Activated CD8-positive, alpha-beta memory T cell treated with anti-CD3 and anti-CD28 coated beads, Interleukin-2, amount 10 ng/mL, durations not matched to agents 7 days and 5 days (primary cell): Measurements from ENCODE around the gene BBX. TPM values are rescaled to one million over a fixed set of nuclear protein-coding genes. Genes with fewer than 3 reads are reported as not detected.

Experiments used
- ATAC-seq: fragments of 150-1000 bp; cut with Tn5 transposase; one replicate; pipeline ENCODE4 v1.10.0; 2021; ENCODE audit warnings: moderate library complexity
- CTCF ChIA-PET: fragments of 350-600 bp; sonication (Branson Sonifier 250); formaldehyde crosslinking; loops from one replicate; lab custom pipeline; 2021; ENCODE audit warnings: antibody characterized with exemption; lab: Charles Lee
- DNase-seq: peaks from one replicate; pipeline ENCODE4 v3.0.0-alpha.2; 2020
- H3K27ac Mint-ChIP-seq: one replicate; pipeline ENCODE4 v1.8.0; 2021; ENCODE audit warnings: mild to moderate bottlenecking, mixed read lengths
- H3K27me3 Mint-ChIP-seq: one replicate; pipeline ENCODE4 v1.8.0; 2021; ENCODE audit warnings: mixed read lengths
- H3K36me3 Mint-ChIP-seq: one replicate; pipeline ENCODE4 v1.8.0; 2021; ENCODE audit warnings: mild to moderate bottlenecking, mixed read lengths
- H3K4me1 Mint-ChIP-seq: one replicate; pipeline ENCODE4 v1.8.0; 2021; ENCODE audit warnings: mixed read lengths
- H3K4me3 Mint-ChIP-seq: one replicate; pipeline ENCODE4 v1.8.0; 2021; ENCODE audit warnings: mild to moderate bottlenecking, moderate library complexity, mixed read lengths
- H3K9me3 Mint-ChIP-seq: one replicate; pipeline ENCODE4 v1.8.0; 2022; ENCODE audit warnings: low read depth, mixed read lengths
- total RNA-seq, 2 experiments: library from RNA; stranded (reverse); gene quantifications; one replicate each; pipeline ENCODE4 v1.2.3, GENCODE V29; 2021

The BBX gene
- total RNA-seq, 2 experiments from 2014 or later: 37.0 to 39.4 TPM

GRCh38 chr3:107734317-107734716 lies 211.6 kb downstream of the BBX start:
- no peak for ATAC-seq
- H3K4me1 Mint-ChIP-seq: no peaks in the 10 kb centered on the region
- H3K9me3 Mint-ChIP-seq: no peaks in the 10 kb centered on the region
- no peak overlapping the region for H3K27ac Mint-ChIP-seq
- no peak for DNase-seq
- H3K4me3 Mint-ChIP-seq: no peak overlapping the region
- peaks cover 18% of the 10 kb centered on the region for H3K36me3 Mint-ChIP-seq
- no peaks in the 10 kb centered on the region for H3K27me3 Mint-ChIP-seq
- CTCF ChIA-PET: no interaction called here

- no peaks in the 10 kb centered on the region for H3K4me1 Mint-ChIP-seq
- CTCF ChIA-PET: interaction anchor here (1.8 kb wide), 1 partner anchor 15 kb away, joined by 5 read pairs; no protein-coding TSS in a partner anchor
- no peak overlapping the region for H3K4me3 Mint-ChIP-seq
- no peaks in the 10 kb centered on the region for H3K9me3 Mint-ChIP-seq
- DNase-seq: no peak
- H3K27me3 Mint-ChIP-seq: no peaks in the 10 kb centered on the region
- no peak overlapping the region for H3K27ac Mint-ChIP-seq
- ATAC-seq: no peak
- peaks cover 6% of the 10 kb centered on the region for H3K36me3 Mint-ChIP-seq
Measured at GRCh38 chr3:107737914-107738313, 215.2 kb downstream of the BBX start.

GRCh38 chr3:107738486-107739183 lies 215.9 kb downstream of the BBX start:
- H3K4me1 Mint-ChIP-seq: no peaks in the 10 kb centered on the region
- ATAC-seq (no peak), DNase-seq (no peak)
- H3K4me3 Mint-ChIP-seq: no peak overlapping the region
- H3K36me3 Mint-ChIP-seq: peaks cover 4% of the 10 kb centered on the region
- no peak overlapping the region for H3K27ac Mint-ChIP-seq
- H3K9me3 Mint-ChIP-seq: no peaks in the 10 kb centered on the region
- CTCF ChIA-PET: no interaction called here
- H3K27me3 Mint-ChIP-seq: no peaks in the 10 kb centered on the region

GRCh38 chr3:107739227-107739626 lies 216.5 kb downstream of the BBX start:
- no peaks in the 10 kb centered on the region for H3K4me1 Mint-ChIP-seq
- no peak overlapping the region for H3K27ac Mint-ChIP-seq
- H3K9me3 Mint-ChIP-seq: no peaks in the 10 kb centered on the region
- DNase-seq (no peak), ATAC-seq (no peak)
- CTCF ChIA-PET: no interaction called here
- peaks cover 4% of the 10 kb centered on the region for H3K36me3 Mint-ChIP-seq
- no peak overlapping the region for H3K4me3 Mint-ChIP-seq
- H3K27me3 Mint-ChIP-seq: no peaks in the 10 kb centered on the region

- Mint-ChIP-seq H3K9me3 (no peaks in the 10 kb centered on the region), H3K27me3 (no peaks in the 10 kb centered on the region)
Measured at GRCh38 chr3:107740992-107741896, 218.5 kb downstream of the BBX start.

GRCh38 chr3:107745354-107745753 lies 222.6 kb downstream of the BBX start:
- Mint-ChIP-seq H3K27ac (no peak overlapping the region), H3K36me3 (no peaks in the 10 kb centered on the region), H3K9me3 (no peaks in the 10 kb centered on the region), H3K27me3 (no peaks in the 10 kb centered on the region), H3K4me1 (no peaks in the 10 kb centered on the region), H3K4me3 (no peak overlapping the region)
- ATAC-seq (no peak), DNase-seq (no peak)
- CTCF ChIA-PET: no interaction called here

More at GRCh38 chr3:107740992-107741896, 218.5 kb downstream of the BBX start:
- no peak overlapping the region for H3K4me3 Mint-ChIP-seq
- no peaks in the 10 kb centered on the region for H3K4me1 Mint-ChIP-seq
- ATAC-seq (no peak), DNase-seq (no peak)
- no peaks in the 10 kb centered on the region for H3K36me3 Mint-ChIP-seq
- H3K27ac Mint-ChIP-seq: no peak overlapping the region
- CTCF ChIA-PET: interaction anchor here (0.8 to 2.4 kb wide), 5 partner anchors 11 to 166 kb away, joined by 3 to 10 read pairs (median 4); no protein-coding TSS in a partner anchor

- CTCF ChIA-PET: interaction anchor here (1.0 to 3.4 kb wide), 7 partner anchors 11 to 725 kb away, joined by 3 to 10 read pairs (median 3); no protein-coding TSS in a partner anchor
- Mint-ChIP-seq H3K27ac (no peak overlapping the region), H3K27me3 (no peaks in the 10 kb centered on the region), H3K36me3 (peaks cover 3% of the 10 kb centered on the region), H3K4me3 (no peak overlapping the region), H3K4me1 (no peaks in the 10 kb centered on the region), H3K9me3 (no peaks in the 10 kb centered on the region)
- ATAC-seq: no peak
- DNase-seq: no peak
Measured at GRCh38 chr3:107752202-107752990, 229.6 kb downstream of the BBX start.

GRCh38 chr3:107753494-107753893 lies 230.7 kb downstream of the BBX start:
- CTCF ChIA-PET: interaction anchor here (1.0 to 3.4 kb wide), 6 partner anchors 12 to 724 kb away, joined by 3 to 10 read pairs (median 4); no protein-coding TSS in a partner anchor
- no peak overlapping the region for H3K27ac Mint-ChIP-seq
- no peaks in the 10 kb centered on the region for H3K9me3 Mint-ChIP-seq
- H3K4me1 Mint-ChIP-seq: no peaks in the 10 kb centered on the region
- H3K4me3 Mint-ChIP-seq: no peak overlapping the region
- DNase-seq (peak; percentile 51), ATAC-seq (no peak)
- H3K36me3 Mint-ChIP-seq: peaks cover 3% of the 10 kb centered on the region
- H3K27me3 Mint-ChIP-seq: no peaks in the 10 kb centered on the region

GRCh38 chr3:107753976-107754375 lies 231.2 kb downstream of the BBX start:
- DNase-seq (no peak), ATAC-seq (no peak)
- Mint-ChIP-seq H3K4me1 (no peaks in the 10 kb centered on the region), H3K9me3 (no peaks in the 10 kb centered on the region), H3K4me3 (no peak overlapping the region), H3K27me3 (no peaks in the 10 kb centered on the region), H3K27ac (no peak overlapping the region), H3K36me3 (peaks cover 3% of the 10 kb centered on the region)
- CTCF ChIA-PET: interaction anchor here (1.0 to 3.4 kb wide), 3 partner anchors 12 to 79 kb away, joined by 3 to 10 read pairs (median 4); no protein-coding TSS in a partner anchor

GRCh38 chr3:107756649-107757048 lies 233.9 kb downstream of the BBX start:
- Mint-ChIP-seq H3K9me3 (no peaks in the 10 kb centered on the region), H3K36me3 (peaks cover 3% of the 10 kb centered on the region), H3K4me1 (no peaks in the 10 kb centered on the region), H3K27ac (no peak overlapping the region), H3K4me3 (no peak overlapping the region), H3K27me3 (no peaks in the 10 kb centered on the region)
- no peak for ATAC-seq
- CTCF ChIA-PET: interaction anchor here (0.8 kb wide), 1 partner anchor 17 kb away, joined by 4 read pairs; no protein-coding TSS in a partner anchor
- DNase-seq: no peak

GRCh38 chr3:107757140-107757539 lies 234.4 kb downstream of the BBX start:
- Mint-ChIP-seq H3K4me3 (no peak overlapping the region), H3K4me1 (no peaks in the 10 kb centered on the region), H3K27me3 (no peaks in the 10 kb centered on the region), H3K9me3 (no peaks in the 10 kb centered on the region), H3K36me3 (peaks cover 3% of the 10 kb centered on the region), H3K27ac (no peak overlapping the region)
- ATAC-seq: no peak
- CTCF ChIA-PET: interaction anchor here (1.2 kb wide), 1 partner anchor 327 kb away, joined by 3 read pairs; no protein-coding TSS in a partner anchor
- no peak for DNase-seq

- no peak overlapping the region for H3K4me3 Mint-ChIP-seq
- ATAC-seq: no peak
Measured at GRCh38 chr3:107760144-107760543, 237.4 kb downstream of the BBX start.

GRCh38 chr3:107761391-107761790 lies 238.6 kb downstream of the BBX start:
- CTCF ChIA-PET: no interaction called here

More at GRCh38 chr3:107760144-107760543, 237.4 kb downstream of the BBX start:
- no peaks in the 10 kb centered on the region for H3K9me3 Mint-ChIP-seq
- H3K27ac Mint-ChIP-seq: no peak overlapping the region
- peaks cover 8% of the 10 kb centered on the region for H3K36me3 Mint-ChIP-seq
- H3K4me1 Mint-ChIP-seq: no peaks in the 10 kb centered on the region
- CTCF ChIA-PET: no interaction called here
- no peak for DNase-seq
- H3K27me3 Mint-ChIP-seq: no peaks in the 10 kb centered on the region

More at GRCh38 chr3:107761391-107761790, 238.6 kb downstream of the BBX start:
- H3K4me1 Mint-ChIP-seq: no peaks in the 10 kb centered on the region
- no peak overlapping the region for H3K27ac Mint-ChIP-seq
- ATAC-seq (no peak), DNase-seq (no peak)
- no peaks in the 10 kb centered on the region for H3K27me3 Mint-ChIP-seq
- H3K9me3 Mint-ChIP-seq: no peaks in the 10 kb centered on the region
- H3K4me3 Mint-ChIP-seq: no peak overlapping the region
- peaks cover 11% of the 10 kb centered on the region for H3K36me3 Mint-ChIP-seq
